H9 (cell line): ENCODE results near the gene RPS19. TPM values are rescaled to one million over a fixed set of nuclear protein-coding genes. Genes with fewer than 3 reads are reported as not detected.

Experiments used
- DNase-seq: peaks from one replicate; pipeline ENCODE4 v3.0.0-alpha.2; 2017
- H2AFZ ChIP-seq: one replicate; pipeline ENCODE4 v1.6.1; 2013; ENCODE audit warnings: mild to moderate bottlenecking, low read length, control low read depth, moderate library complexity
- H2AK5ac ChIP-seq: 2 replicates; pipeline ENCODE4 v1.6.1; 2013; ENCODE audit warnings: low read length, control low read depth, mixed read lengths; ENCODE audit not compliant: insufficient read length
- H2BK120ac ChIP-seq: one replicate; pipeline ENCODE4 v1.6.1; 2013; ENCODE audit warnings: low read depth, mild to moderate bottlenecking, low read length, control low read depth, inconsistent platforms; ENCODE audit not compliant: poor library complexity, severe bottlenecking
- H2BK12ac ChIP-seq: 2 replicates; pipeline ENCODE4 v1.6.1; 2013; ENCODE audit warnings: low read length, control low read depth, mixed read lengths, low read depth; ENCODE audit not compliant: insufficient read length
- H2BK15ac ChIP-seq: 2 replicates; pipeline ENCODE4 v1.6.1; 2013; ENCODE audit warnings: low read depth, low read length, control low read depth
- H2BK20ac ChIP-seq: one replicate; pipeline ENCODE4 v1.6.1; 2013; ENCODE audit warnings: low read depth, mild to moderate bottlenecking, low read length, control low read depth, inconsistent platforms; ENCODE audit not compliant: poor library complexity, severe bottlenecking
- H2BK5ac ChIP-seq: 2 replicates; pipeline ENCODE4 v1.6.1; 2013; ENCODE audit warnings: low read length, control low read depth, mixed read lengths; ENCODE audit not compliant: insufficient read length
- H3K14ac ChIP-seq: 2 replicates; pipeline ENCODE4 v1.6.1; 2013; ENCODE audit warnings: low read length, control low read depth; ENCODE audit not compliant: insufficient read depth
- H3K18ac ChIP-seq: 2 replicates; pipeline ENCODE4 v1.6.1; 2013; ENCODE audit warnings: low read depth, mild to moderate bottlenecking, mixed read lengths, low read length, control low read depth; ENCODE audit not compliant: insufficient read length
- H3K23ac ChIP-seq: 2 replicates; pipeline ENCODE4 v1.6.1; 2013; ENCODE audit warnings: low read length, control low read depth, mixed read lengths, low read depth; ENCODE audit not compliant: insufficient read length
- H3K23me2 ChIP-seq: 2 replicates; pipeline ENCODE4 v1.6.1; 2013; ENCODE audit warnings: low read depth, mild to moderate bottlenecking, mixed read lengths, low read length, control low read depth; ENCODE audit not compliant: insufficient read length, poor library complexity, severe bottlenecking
- H3K27ac ChIP-seq: 2 replicates; pipeline ENCODE4 v1.5.1; 2013; ENCODE audit warnings: low read length, control low read depth, mixed read lengths, low read depth; ENCODE audit not compliant: insufficient read length
- H3K27me3 ChIP-seq: 2 replicates; pipeline ENCODE4 v1.6.1; 2013; ENCODE audit warnings: low read length, control low read depth, inconsistent platforms; ENCODE audit not compliant: insufficient read depth
- H3K4ac ChIP-seq: 2 replicates; pipeline ENCODE4 v1.6.1; 2013; ENCODE audit warnings: low read depth, mild to moderate bottlenecking, control low read depth, inconsistent platforms, low read length, moderate library complexity
- H3K4me1 ChIP-seq: 2 replicates; pipeline ENCODE4 v1.6.1; 2013; ENCODE audit warnings: low read length, control low read depth, inconsistent platforms; ENCODE audit not compliant: insufficient read depth
- H3K4me2 ChIP-seq: 2 replicates; pipeline ENCODE4 v1.6.1; 2013; ENCODE audit warnings: low read length, control low read depth, mixed read lengths; ENCODE audit not compliant: insufficient read length, insufficient read depth
- H3K56ac ChIP-seq: 2 replicates; pipeline ENCODE4 v1.6.1; 2013; ENCODE audit warnings: low read depth, mild to moderate bottlenecking, mixed read lengths, low read length, control low read depth; ENCODE audit not compliant: insufficient read length
- H3K79me1 ChIP-seq: 2 replicates; pipeline ENCODE4 v1.6.1; 2013; ENCODE audit warnings: low read depth, mild to moderate bottlenecking, moderate library complexity, low read length, control low read depth, inconsistent platforms; ENCODE audit not compliant: insufficient read depth, poor library complexity, severe bottlenecking
- H3K79me2 ChIP-seq: 2 replicates; pipeline ENCODE4 v1.6.1; 2013; ENCODE audit warnings: low read length, control low read depth, inconsistent platforms; ENCODE audit not compliant: insufficient read depth
- H3K9ac ChIP-seq: 2 replicates; pipeline ENCODE4 v1.6.1; 2013; ENCODE audit warnings: low read length, control low read depth, mixed read lengths; ENCODE audit not compliant: insufficient read length; ENCODE audit errors: extremely low read depth
- H3K9me3 ChIP-seq: one replicate; pipeline ENCODE4 v1.6.1; 2013; ENCODE audit warnings: low read depth, low read length, inconsistent platforms; ENCODE audit not compliant: control insufficient read depth
- H3T11ph ChIP-seq: one replicate; pipeline ENCODE4 v1.6.1; 2013; ENCODE audit warnings: mild to moderate bottlenecking, low read length, control low read depth, inconsistent platforms
- H4K20me1 ChIP-seq: one replicate; pipeline ENCODE4 v1.6.1; 2013; ENCODE audit not compliant: control insufficient read depth, insufficient read length, insufficient read depth
- H4K5ac ChIP-seq: 2 replicates; pipeline ENCODE4 v1.6.1; 2013; ENCODE audit warnings: low read depth, mild to moderate bottlenecking, mixed read lengths, low read length, control low read depth; ENCODE audit not compliant: insufficient read length
- H4K8ac ChIP-seq: replicated peaks from 2 replicates; pipeline ENCODE4 v1.6.1; 2013; ENCODE audit warnings: low read length, control low read depth, mixed read lengths, low read depth; ENCODE audit not compliant: insufficient read length
- H4K91ac ChIP-seq: 2 replicates; pipeline ENCODE4 v1.6.1; 2013; ENCODE audit warnings: low read depth, mild to moderate bottlenecking, moderate library complexity, mixed read lengths, low read length, control low read depth; ENCODE audit not compliant: insufficient read length
- H3K27ac Mint-ChIP-seq, 3 experiments: 2 replicates in 2 of 3; 3 replicates in 1 of 3; pipeline ENCODE4 v1.8.0; 2020 to 2021; ENCODE audit warnings: mixed read lengths in 3 of 3, mild to moderate bottlenecking in 1 of 3, moderate library complexity in 1 of 3
- H3K27me3 Mint-ChIP-seq: 2 replicates; pipeline ENCODE4 v1.8.0; 2021; ENCODE audit warnings: low read depth, mild to moderate bottlenecking, moderate library complexity, mixed read lengths
- H3K36me3 Mint-ChIP-seq, 3 experiments: 2 replicates in 2 of 3; 3 replicates in 1 of 3; pipeline ENCODE4 v1.8.0; 2020 to 2021; ENCODE audit warnings: low read depth in 3 of 3, mixed read lengths in 3 of 3; ENCODE audit not compliant: insufficient read depth in 1 of 3
- H3K4me1 Mint-ChIP-seq, 2 experiments: 2 replicates each; pipeline ENCODE4 v1.8.0; 2020; ENCODE audit warnings: mixed read lengths in 2 of 2
- H3K4me3 Mint-ChIP-seq, 2 experiments: 2 replicates in 1 of 2; 3 replicates in 1 of 2; pipeline ENCODE4 v1.8.0; 2020 to 2021; ENCODE audit warnings: mild to moderate bottlenecking in 2 of 2, mixed read lengths in 2 of 2, moderate library complexity in 1 of 2
- H3K9me3 Mint-ChIP-seq, 2 experiments: 2 replicates in 1 of 2; 3 replicates in 1 of 2; pipeline ENCODE4 v1.8.0; 2020; ENCODE audit warnings: mild to moderate bottlenecking in 2 of 2, mixed read lengths in 2 of 2, moderate library complexity in 1 of 2
- CTCF ChIP-seq: fragments of 200-600 bp; sonication (generic); conservative IDR thresholded peaks from 3 replicates; pipeline ENCODE4 v1.8.0; 2021; ENCODE audit warnings: antibody characterized with exemption, mild to moderate bottlenecking
- WGBS: extraction: QIAGEN DNeasy Blood & Tissue Kit; methylation state at CpG from one replicate; pipeline ENCODE4 v1.1.7; 2013; ENCODE audit warnings: missing lambda C conversion rate, low lambda C conversion rate, mixed read lengths; ENCODE audit not compliant: insufficient read length; ENCODE audit errors: extremely low coverage; 5-methylcytosine and 5-hydroxymethylcytosine counted together
- total RNA-seq: library from RNA; stranded (reverse); gene quantifications from 2 replicates; pipeline ENCODE4 v1.2.1, GENCODE V29; 2021

RPS19 gene
- total RNA-seq, 1 experiment from 2014 or later: 3,024 TPM

GRCh38 chr19:41851456-41851855 lies 8.6 kb upstream of the RPS19 start:
- H3K4me1 Mint-ChIP-seq: peaks cover 0 to 3% of the 10 kb centered on the region in 2 experiments; a peak in 2 of 4 replicates
- no peaks in the 10 kb centered on the region for H3K36me3 Mint-ChIP-seq
- no peak overlapping the region for H3K56ac ChIP-seq
- no peak overlapping the region for H3K4me2 ChIP-seq
- no peaks in the 10 kb centered on the region for H3K27me3 ChIP-seq
- H3K27ac ChIP-seq: no peak overlapping the region
- no peak overlapping the region for H4K8ac ChIP-seq
- no peak overlapping the region for H3K23ac ChIP-seq
- no peak overlapping the region for H4K5ac ChIP-seq
- no peak overlapping the region for H2AK5ac ChIP-seq
- H3K18ac ChIP-seq: no peak overlapping the region
- H3K23me2 ChIP-seq: no peaks in the 10 kb centered on the region
- peaks cover 44% of the 10 kb centered on the region for H3K27me3 Mint-ChIP-seq
- no peak overlapping the region; a peak in 1 of 5 replicates for H3K4me3 Mint-ChIP-seq
- no peak overlapping the region for H3T11ph ChIP-seq
- H2BK20ac ChIP-seq: no peak overlapping the region
- H3K79me1 ChIP-seq: no peaks in the 10 kb centered on the region
- H3K9ac ChIP-seq: no peak overlapping the region
- H3K9me3 ChIP-seq: no peaks in the 10 kb centered on the region
- no peak overlapping the region for H4K91ac ChIP-seq
- no peak overlapping the region for H3K4ac ChIP-seq
- no peaks in the 10 kb centered on the region for H4K20me1 ChIP-seq
- H2BK5ac ChIP-seq: no peak overlapping the region
- no peaks in the 10 kb centered on the region; the same call in 1 of the 2 replicates for H3K4me1 ChIP-seq
- peaks cover 0 to 16% of the 10 kb centered on the region in 2 experiments; a peak in 2 of 5 replicates for H3K9me3 Mint-ChIP-seq
- no peak overlapping the region for H2BK12ac ChIP-seq
- TF ChIP-seq CTCF: no peak
- WGBS: no CpG with 5 or more reads among the region's 4 CpGs
- no peak overlapping the region for H2BK15ac ChIP-seq
- H3K14ac ChIP-seq: no peak overlapping the region
- H3K27ac Mint-ChIP-seq: no peak overlapping the region
- no peak overlapping the region for H2AFZ ChIP-seq
- no peaks in the 10 kb centered on the region for H3K79me2 ChIP-seq
- no peak overlapping the region for H2BK120ac ChIP-seq
- no peak for DNase-seq
